Endodermal cell (in vitro differentiated cells): ENCODE data around the gene RBM20. TPM values are rescaled to one million over a fixed set of nuclear protein-coding genes. Genes with fewer than 3 reads are reported as not detected.

ENCODE experiments used
- DNase-seq: peaks from one replicate; pipeline ENCODE4 v3.0.0-alpha.2; 2017
- H3K27ac ChIP-seq: 2 replicates; pipeline ENCODE4 v1.5.1; 2013; ENCODE audit warnings: mild to moderate bottlenecking, low read depth, low read length, moderate library complexity
- H3K27me3 ChIP-seq: 2 replicates; pipeline ENCODE4 v1.6.1; 2013; ENCODE audit warnings: mild to moderate bottlenecking, low read length, moderate library complexity; ENCODE audit not compliant: insufficient read depth, control insufficient read depth, poor library complexity, severe bottlenecking
- H3K36me3 ChIP-seq: 2 replicates; pipeline ENCODE4 v1.7.0; 2013; ENCODE audit warnings: mild to moderate bottlenecking, low read length, moderate library complexity; ENCODE audit not compliant: control insufficient read depth, insufficient read depth
- H3K4me1 ChIP-seq: one replicate; pipeline ENCODE4 v1.7.0; 2013; ENCODE audit warnings: low read length; ENCODE audit not compliant: control insufficient read depth, insufficient read depth
- H3K4me3 ChIP-seq: 2 replicates; pipeline ENCODE4 v1.5.1; 2013; ENCODE audit warnings: mild to moderate bottlenecking, low read length, moderate library complexity
- H3K9ac ChIP-seq: 2 replicates; pipeline ENCODE4 v1.6.1; 2013; ENCODE audit warnings: mild to moderate bottlenecking, low read length, moderate library complexity; ENCODE audit not compliant: poor library complexity, severe bottlenecking; ENCODE audit errors: extremely low read depth
- H3K9me3 ChIP-seq: 2 replicates; pipeline ENCODE4 v1.6.1; 2013; ENCODE audit warnings: mild to moderate bottlenecking, low read length, moderate library complexity; ENCODE audit not compliant: control insufficient read depth
- H3K27ac Mint-ChIP-seq: 2 replicates; pipeline ENCODE4 v1.8.0; 2020; ENCODE audit warnings: mixed read lengths
- H3K27me3 Mint-ChIP-seq: 2 replicates; pipeline ENCODE4 v1.8.0; 2021; ENCODE audit warnings: mild to moderate bottlenecking, mixed read lengths; ENCODE audit not compliant: insufficient read depth
- H3K36me3 Mint-ChIP-seq: 2 replicates; pipeline ENCODE4 v1.8.0; 2020; ENCODE audit warnings: low read depth, mixed read lengths
- H3K4me1 Mint-ChIP-seq: 2 replicates; pipeline ENCODE4 v1.8.0; 2020; ENCODE audit warnings: mixed read lengths
- H3K4me3 Mint-ChIP-seq: 2 replicates; pipeline ENCODE4 v1.8.0; 2020; ENCODE audit warnings: mild to moderate bottlenecking, moderate library complexity, mixed read lengths
- H3K9me3 Mint-ChIP-seq: 2 replicates; pipeline ENCODE4 v1.8.0; 2020; ENCODE audit warnings: mild to moderate bottlenecking, mixed read lengths
- CTCF ChIP-seq: fragments of 200-600 bp; sonication (generic); conservative IDR thresholded peaks from 2 replicates; pipeline ENCODE4 v1.5.0; 2021; ENCODE audit warnings: antibody characterized with exemption, mild to moderate bottlenecking
- WGBS, 2 experiments: methylation state at CpG; one replicate each; pipeline versions ENCODE4 v1.1.5 to v1.1.7; 2013; ENCODE audit warnings: missing lambda C conversion rate in 2 of 2, mixed read lengths in 1 of 2; ENCODE audit not compliant: insufficient coverage in 1 of 2, insufficient read length in 1 of 2; 5-methylcytosine and 5-hydroxymethylcytosine counted together
- total RNA-seq, 2 donors: library from RNA; stranded (reverse); fragmentation: NEBNext Ultra II Directional in 1 of 2; extraction: Animal tissue kit (Norgen Biotek cat#: 25700) in 1 of 2; gene quantifications; 2 replicates in 1 of 2; 3 replicates in 1 of 2; pipeline ENCODE4 v1.2.1, GENCODE V29; 2021

The RBM20 gene
- total RNA-seq, 2 donors from 2014 or later, result 6.2 to 7.0 TPM

- no peak overlapping the region for H3K27ac ChIP-seq
- no peak overlapping the region for H3K27ac Mint-ChIP-seq
- H3K9ac ChIP-seq, result no peak overlapping the region
- 98 to 100% methylated on average over 1 of the region's 1 CpG for WGBS, 2 experiments
- no peaks in the 10 kb centered on the region for H3K36me3 ChIP-seq
- H3K27me3 Mint-ChIP-seq, result peaks cover 2% of the 10 kb centered on the region
- H3K9me3 ChIP-seq, result no peaks in the 10 kb centered on the region
- no peak overlapping the region for H3K4me3 ChIP-seq
- H3K36me3 Mint-ChIP-seq, result no peaks in the 10 kb centered on the region
- H3K4me3 Mint-ChIP-seq, result no peak overlapping the region
- peaks cover 4% of the 10 kb centered on the region for H3K4me1 ChIP-seq
- H3K9me3 Mint-ChIP-seq, result peaks cover 10% of the 10 kb centered on the region
- TF ChIP-seq CTCF, result no peak
- no peak for DNase-seq
- no peaks in the 10 kb centered on the region for H3K27me3 ChIP-seq
- peaks cover 21% of the 10 kb centered on the region for H3K4me1 Mint-ChIP-seq
Observed at GRCh38 chr10:110771486-110771885, 127.3 kb downstream of the RBM20 start.

- H3K36me3 Mint-ChIP-seq, result no peaks in the 10 kb centered on the region
- H3K9me3 Mint-ChIP-seq, result peaks cover 10% of the 10 kb centered on the region
- 96% methylated on average over 4 of the region's 4 CpGs for WGBS, 2 experiments
- H3K27me3 Mint-ChIP-seq, result peaks cover 2% of the 10 kb centered on the region
- TF ChIP-seq CTCF, result no peak
- Histone ChIP-seq H3K4me1 (peaks cover 4% of the 10 kb centered on the region), H3K36me3 (no peaks in the 10 kb centered on the region), H3K4me3 (no peak overlapping the region), H3K27me3 (no peaks in the 10 kb centered on the region), H3K9me3 (no peaks in the 10 kb centered on the region), H3K9ac (no peak overlapping the region), H3K27ac (no peak overlapping the region)
- peaks cover 21% of the 10 kb centered on the region for H3K4me1 Mint-ChIP-seq
- H3K27ac Mint-ChIP-seq, result no peak overlapping the region
- DNase-seq, result no peak
- no peak overlapping the region for H3K4me3 Mint-ChIP-seq
Observed at GRCh38 chr10:110771991-110772390, 127.9 kb downstream of the RBM20 start.

- WGBS, 2 experiments, result 83 to 97% methylated on average over 2 to 3 of the region's 3 CpGs
- no peaks in the 10 kb centered on the region for H3K36me3 Mint-ChIP-seq
- H3K27me3 Mint-ChIP-seq, result peaks cover 2% of the 10 kb centered on the region
- Histone ChIP-seq H3K9ac (no peak overlapping the region), H3K4me3 (no peak overlapping the region), H3K4me1 (peaks cover 4% of the 10 kb centered on the region), H3K36me3 (no peaks in the 10 kb centered on the region), H3K27ac (no peak overlapping the region), H3K27me3 (no peaks in the 10 kb centered on the region), H3K9me3 (no peaks in the 10 kb centered on the region)
- DNase-seq, result no peak
- TF ChIP-seq CTCF, result no peak
- peaks cover 27% of the 10 kb centered on the region for H3K4me1 Mint-ChIP-seq
- H3K4me3 Mint-ChIP-seq, result no peak overlapping the region
- H3K9me3 Mint-ChIP-seq, result peaks cover 8% of the 10 kb centered on the region
- no peak overlapping the region for H3K27ac Mint-ChIP-seq
Observed at GRCh38 chr10:110772454-110773025, 128.4 kb downstream of the RBM20 start.
